GM12891 (cell line): ENCODE data around the gene HDAC4.

ENCODE experiments used
- DNase-seq: peaks from one replicate; pipeline ENCODE4 v3.0.0; 2011; ENCODE audit warnings: low spot score; ENCODE audit not compliant: insufficient read length
- FAIRE-seq: peaks from 2 replicates; lab custom pipeline; 2011; peaks lifted over from hg19 to GRCh38; lab: Jason Lieb, UNC
- PAX5 ChIP-seq: IDR thresholded peaks from 2 replicates; pipeline ENCODE4 v1.6.1; 2011; ENCODE audit warnings: low read length, moderate library complexity, mild to moderate bottlenecking; ENCODE audit not compliant: insufficient read depth, severe bottlenecking
- POLR2A ChIP-seq: IDR thresholded peaks from 2 replicates; pipeline ENCODE4 v1.6.1; 2011; ENCODE audit warnings: low read depth, low read length, control low read depth
- POLR2AphosphoS5 ChIP-seq: IDR thresholded peaks from 2 replicates; pipeline ENCODE4 v1.6.1; 2011; ENCODE audit warnings: low read depth, low read length, control low read depth
- POU2F2 ChIP-seq: IDR thresholded peaks from 2 replicates; pipeline ENCODE4 v1.6.1; 2011; ENCODE audit warnings: low read depth, mild to moderate bottlenecking, control low read depth, low read length, moderate library complexity
- SPI1 ChIP-seq: IDR thresholded peaks from 2 replicates; pipeline ENCODE4 v1.6.1; 2011; ENCODE audit warnings: low read depth, low read length, control low read depth
- TAF1 ChIP-seq: IDR thresholded peaks from 2 replicates; pipeline ENCODE4 v1.6.1; 2011; ENCODE audit warnings: low read depth, low read length, control low read depth

Gene HDAC4

DNA sequence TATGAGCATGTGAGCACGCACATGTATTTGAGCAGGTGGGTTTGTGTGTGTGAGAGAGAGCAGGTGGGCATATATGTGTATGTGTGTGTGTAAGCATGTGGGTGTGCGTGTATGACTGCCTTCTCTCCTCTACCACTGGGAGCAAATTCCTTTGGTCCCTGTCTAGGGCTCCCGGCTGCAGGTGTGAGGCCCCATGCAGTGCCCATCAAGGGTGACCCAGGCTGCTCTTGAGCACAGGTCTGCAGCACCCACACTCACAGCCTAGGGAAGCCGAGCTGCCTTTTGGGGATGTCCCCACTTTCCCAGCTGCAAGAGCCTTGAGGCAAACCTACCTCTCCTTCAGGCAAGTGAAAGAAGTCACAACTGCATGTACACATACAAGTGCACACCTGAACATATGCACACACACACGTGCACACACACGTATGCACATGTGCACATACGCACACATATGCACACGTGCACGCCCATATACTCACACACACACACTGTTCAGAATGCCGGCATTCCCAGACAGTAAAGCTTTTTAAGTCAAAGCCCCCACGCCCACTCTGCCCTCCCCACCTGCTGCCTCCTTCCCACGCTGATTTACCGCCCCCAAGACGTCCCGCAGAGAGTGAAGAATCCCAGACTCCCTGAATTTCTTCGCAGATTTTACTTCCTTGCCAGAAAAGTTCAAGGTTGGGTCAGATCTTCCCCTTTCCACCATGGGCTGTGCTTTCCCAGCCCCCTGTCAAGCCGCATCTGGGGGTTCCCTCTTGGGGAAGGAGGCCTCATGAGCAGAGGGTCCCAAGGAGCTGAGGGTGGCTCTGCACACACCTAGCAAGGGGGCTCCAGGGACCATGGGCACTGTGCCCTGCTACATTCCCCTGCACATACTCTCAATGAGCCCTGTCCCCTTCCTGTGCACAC, 382.3 kb downstream of the HDAC4 start:
- FAIRE-seq = no peak
- no peak for DNase-seq
- no peak for TF ChIP-seq POLR2AphosphoS5
- no peak for TF ChIP-seq PAX5
- TF ChIP-seq SPI1 = no peak
- no peak for TF ChIP-seq POU2F2
- TF ChIP-seq TAF1 = no peak
- TF ChIP-seq POLR2A = no peak

DNA sequence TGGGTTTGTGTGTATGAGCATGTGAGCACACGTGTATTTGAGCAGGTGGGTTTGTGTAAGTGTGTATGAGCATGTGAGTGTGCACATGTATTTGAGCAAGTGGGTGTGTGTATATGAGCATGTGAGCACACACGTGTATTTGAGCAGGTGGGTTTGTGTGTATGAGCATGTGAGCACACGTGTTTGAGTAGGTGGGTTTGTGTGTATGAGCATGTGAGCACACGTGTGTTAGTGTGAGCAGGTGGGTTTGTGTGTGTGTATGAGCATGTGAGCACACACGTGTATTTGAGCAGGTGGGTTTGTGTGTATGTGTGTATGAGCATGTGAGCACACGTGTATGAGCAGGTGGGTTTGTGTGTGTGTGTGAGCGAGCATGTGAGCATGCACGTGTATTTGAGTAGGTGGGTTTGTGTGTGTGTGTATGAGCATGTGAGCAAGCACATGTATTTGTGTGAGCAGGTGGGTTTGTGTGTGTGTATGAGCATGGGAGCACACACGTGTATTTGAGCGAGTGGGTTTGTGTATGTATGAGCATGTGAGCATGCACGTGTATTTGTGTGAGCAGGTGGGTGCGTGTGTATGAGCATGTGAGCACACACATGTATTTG, 383.2 kb downstream of the HDAC4 start:
- FAIRE-seq (peak; percentile 73), DNase-seq (no peak)
- TF ChIP-seq POLR2AphosphoS5 = no peak
- TF ChIP-seq POU2F2 = no peak
- TF ChIP-seq PAX5 = no peak
- no peak for TF ChIP-seq TAF1
- TF ChIP-seq SPI1 = no peak
- TF ChIP-seq POLR2A = no peak

GRCh38 chr2:239015901-239016675, 384.7 kb downstream of the HDAC4 start:
- FAIRE-seq (no peak), DNase-seq (no peak)
- TF ChIP-seq POLR2A = no peak
- no peak for TF ChIP-seq POLR2AphosphoS5
- no peak for TF ChIP-seq TAF1
- TF ChIP-seq SPI1 = no peak
- TF ChIP-seq PAX5 = no peak
- no peak for TF ChIP-seq POU2F2

GRCh38 chr2:239015218-239015900, 385.5 kb downstream of the HDAC4 start:
- FAIRE-seq = no peak
- TF ChIP-seq TAF1 (no peak), PAX5 (no peak), POU2F2 (no peak), SPI1 (no peak), POLR2A (no peak), POLR2AphosphoS5 (no peak)

GRCh38 chr2:239014458-239015217, 386.2 kb downstream of the HDAC4 start:
- DNase-seq = no peak
- no peak for TF ChIP-seq PAX5
- TF ChIP-seq TAF1 = no peak
- TF ChIP-seq POU2F2 = no peak
- TF ChIP-seq POLR2AphosphoS5 = no peak
- TF ChIP-seq SPI1 = no peak
- TF ChIP-seq POLR2A = no peak
- FAIRE-seq = no peak

More at GRCh38 chr2:239015218-239015900, 385.5 kb downstream of the HDAC4 start:
- no peak for DNase-seq

DNA sequence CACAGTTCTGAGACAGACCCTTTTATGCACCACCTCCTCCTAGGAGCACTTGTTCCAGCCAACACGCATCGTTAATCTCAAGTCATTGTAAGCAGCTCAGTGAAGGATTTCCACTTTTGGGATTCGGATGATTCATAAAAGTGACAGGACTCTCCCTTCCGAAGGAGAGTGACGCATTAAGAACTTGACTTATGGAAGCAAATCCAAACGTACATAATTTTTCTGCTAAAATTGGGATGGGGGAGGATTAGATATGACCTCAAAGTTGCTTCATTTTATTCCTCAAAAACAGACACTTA, 387.2 kb downstream of the HDAC4 start:
- FAIRE-seq (no peak), DNase-seq (no peak)
- no peak for TF ChIP-seq POU2F2
- no peak for TF ChIP-seq POLR2AphosphoS5
- no peak for TF ChIP-seq SPI1
- no peak for TF ChIP-seq TAF1
- no peak for TF ChIP-seq PAX5
- no peak for TF ChIP-seq POLR2A

DNA sequence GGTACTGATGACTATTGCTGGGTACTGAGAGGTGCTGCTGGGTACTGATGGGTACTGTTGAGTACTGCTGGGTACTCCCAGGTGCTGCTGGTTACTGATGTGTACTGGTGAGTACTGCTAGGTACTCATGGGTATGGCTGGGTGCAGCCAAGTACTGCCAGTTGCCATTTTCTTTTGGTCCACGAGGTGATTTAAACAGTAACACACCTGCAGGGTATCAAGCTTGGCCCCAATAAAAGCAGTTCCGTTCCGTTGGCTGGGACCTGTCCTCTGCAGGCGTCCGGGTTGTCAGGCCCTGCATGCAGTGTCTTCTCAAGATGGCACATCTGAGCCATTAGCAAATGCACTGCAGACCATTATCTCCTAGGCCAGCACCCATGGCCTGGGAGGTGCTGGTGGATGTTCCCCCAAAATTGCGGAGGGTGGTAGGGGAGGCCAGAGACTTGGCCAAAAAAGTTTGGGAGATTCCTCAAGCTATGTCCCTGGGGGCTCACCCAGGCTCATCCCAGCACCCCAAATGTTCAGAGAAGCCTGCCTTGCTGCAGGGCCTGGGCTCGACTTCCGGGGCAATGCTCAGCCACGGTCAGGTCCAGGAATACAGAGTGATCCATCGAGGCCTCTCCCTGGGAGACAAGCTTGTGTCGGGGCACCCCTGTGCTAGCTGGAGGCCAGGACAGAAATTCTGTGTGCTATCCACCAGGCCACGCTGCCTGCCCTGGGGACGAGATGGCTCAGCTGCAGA, 387.7 kb downstream of the HDAC4 start:
- DNase-seq (no peak), FAIRE-seq (no peak)
- TF ChIP-seq PAX5 (no peak), TAF1 (no peak), SPI1 (no peak), POLR2AphosphoS5 (no peak), POLR2A (no peak), POU2F2 (no peak)

DNA sequence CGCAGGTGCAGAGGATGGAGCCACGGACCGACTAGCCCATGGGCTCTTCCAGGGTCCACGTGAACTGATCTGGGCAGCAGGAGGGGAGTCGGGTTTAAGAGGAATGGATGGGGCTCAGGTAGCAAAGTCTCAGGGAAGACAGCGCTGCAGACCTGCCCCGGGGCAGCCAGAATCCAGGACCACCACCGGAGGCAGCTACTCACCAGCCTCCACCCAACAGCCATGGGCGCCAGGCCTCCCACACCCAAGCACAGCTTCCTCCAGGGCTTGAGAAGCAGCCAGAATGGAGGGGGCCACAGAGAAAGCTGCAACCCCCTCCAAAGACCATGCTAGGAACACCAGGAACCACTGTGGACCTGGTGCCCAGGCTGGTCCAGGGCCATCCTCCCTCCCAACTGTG, 388.6 kb downstream of the HDAC4 start:
- DNase-seq (no peak), FAIRE-seq (no peak)
- TF ChIP-seq TAF1 (no peak), POLR2A (no peak)
